Trophoblast cell (in vitro differentiated cells and primary cell): ENCODE measurements around the gene ABR.
A peak's percentile ranks its signal among the peaks of the same experiment; 100 is the strongest.

Experiments
- DNase-seq, 2 donors: peaks; one replicate each; pipeline ENCODE4 v3.0.0-alpha.2; 2016
- H2AFZ ChIP-seq: 2 replicates; pipeline ENCODE4 v1.6.1; 2013; ENCODE audit warnings: low read length, moderate library complexity, mild to moderate bottlenecking; ENCODE audit not compliant: insufficient read depth, poor library complexity
- H2AK5ac ChIP-seq: 2 replicates; pipeline ENCODE4 v1.6.1; 2013; ENCODE audit warnings: mild to moderate bottlenecking, low read length
- H2BK120ac ChIP-seq: 2 replicates; pipeline ENCODE4 v1.6.1; 2013; ENCODE audit warnings: low read length, mild to moderate bottlenecking, moderate library complexity; ENCODE audit not compliant: insufficient read depth, poor library complexity
- H2BK12ac ChIP-seq: 2 replicates; pipeline ENCODE4 v1.6.1; 2013; ENCODE audit warnings: mild to moderate bottlenecking, low read length, moderate library complexity
- H2BK5ac ChIP-seq: 2 replicates; pipeline ENCODE4 v1.6.1; 2013; ENCODE audit warnings: low read length, low read depth, moderate library complexity, mild to moderate bottlenecking; ENCODE audit not compliant: poor library complexity
- H3K14ac ChIP-seq: 2 replicates; pipeline ENCODE4 v1.6.1; 2013; ENCODE audit warnings: mild to moderate bottlenecking, low read length
- H3K18ac ChIP-seq: 2 replicates; pipeline ENCODE4 v1.6.1; 2013; ENCODE audit warnings: mild to moderate bottlenecking, low read length
- H3K23ac ChIP-seq: 2 replicates; pipeline ENCODE4 v1.6.1; 2013; ENCODE audit warnings: low read length
- H3K27ac ChIP-seq: 2 replicates; pipeline ENCODE4 v1.5.1; 2013; ENCODE audit warnings: low read depth, mild to moderate bottlenecking, inconsistent platforms, low read length, moderate library complexity
- H3K27me3 ChIP-seq: 2 replicates; pipeline ENCODE4 v1.6.1; 2013; ENCODE audit warnings: inconsistent platforms, mild to moderate bottlenecking, low read length, moderate library complexity; ENCODE audit not compliant: insufficient read depth
- H3K36me3 ChIP-seq, 2 experiments: 1 replicate in 1 of 2; 2 replicates in 1 of 2; pipeline ENCODE4 v1.6.1; 2013; ENCODE audit warnings: low read length in 2 of 2, mild to moderate bottlenecking in 2 of 2, moderate library complexity in 1 of 2; ENCODE audit not compliant: insufficient read depth in 2 of 2, control insufficient read depth in 1 of 2
- H3K4ac ChIP-seq: 2 replicates; pipeline ENCODE4 v1.6.1; 2013; ENCODE audit warnings: low read depth, mild to moderate bottlenecking, low read length, moderate library complexity
- H3K4me1 ChIP-seq, 2 experiments: 1 replicate in 1 of 2; 2 replicates in 1 of 2; pipeline ENCODE4 v1.6.1; 2013; ENCODE audit warnings: low read length in 2 of 2, mild to moderate bottlenecking in 2 of 2, moderate library complexity in 1 of 2; ENCODE audit not compliant: insufficient read depth in 2 of 2, control insufficient read depth in 1 of 2
- H3K4me2 ChIP-seq: 2 replicates; pipeline ENCODE4 v1.6.1; 2013; ENCODE audit warnings: inconsistent platforms, mild to moderate bottlenecking, low read length, moderate library complexity
- H3K4me3 ChIP-seq: 2 replicates; pipeline ENCODE4 v1.5.1; 2013; ENCODE audit warnings: mild to moderate bottlenecking, low read depth, low read length, inconsistent platforms
- H3K79me1 ChIP-seq: one replicate; pipeline ENCODE4 v1.6.1; 2013; ENCODE audit warnings: low read length
- H3K79me2 ChIP-seq: 2 replicates; pipeline ENCODE4 v1.6.1; 2013; ENCODE audit warnings: low read length, mild to moderate bottlenecking; ENCODE audit not compliant: control insufficient read depth, insufficient read depth, poor library complexity
- H3K9ac ChIP-seq: 2 replicates; pipeline ENCODE4 v1.6.1; 2013; ENCODE audit warnings: mild to moderate bottlenecking, low read length
- H3K9me3 ChIP-seq: 2 replicates; pipeline ENCODE4 v1.6.1; 2013; ENCODE audit warnings: low read depth, mild to moderate bottlenecking, control low read depth, inconsistent platforms, low read length; ENCODE audit not compliant: insufficient read depth
- H4K12ac ChIP-seq: 2 replicates; pipeline ENCODE4 v1.6.1; 2013; ENCODE audit warnings: low read depth, mild to moderate bottlenecking, low read length, moderate library complexity
- H4K8ac ChIP-seq: 2 replicates; pipeline ENCODE4 v1.6.1; 2013; ENCODE audit warnings: low read depth, mild to moderate bottlenecking, low read length, moderate library complexity
- H4K91ac ChIP-seq: one replicate; pipeline ENCODE4 v1.6.1; 2013; ENCODE audit warnings: low read depth, mild to moderate bottlenecking, low read length, moderate library complexity
- WGBS: extraction: QIAGEN DNeasy Blood & Tissue Kit; methylation state at CpG from one replicate; pipeline ENCODE4 v1.1.7; 2013; ENCODE audit warnings: missing lambda C conversion rate; ENCODE audit not compliant: insufficient read length, insufficient coverage; ENCODE audit errors: extremely low coverage; 5-methylcytosine and 5-hydroxymethylcytosine counted together

Gene ABR

DNA sequence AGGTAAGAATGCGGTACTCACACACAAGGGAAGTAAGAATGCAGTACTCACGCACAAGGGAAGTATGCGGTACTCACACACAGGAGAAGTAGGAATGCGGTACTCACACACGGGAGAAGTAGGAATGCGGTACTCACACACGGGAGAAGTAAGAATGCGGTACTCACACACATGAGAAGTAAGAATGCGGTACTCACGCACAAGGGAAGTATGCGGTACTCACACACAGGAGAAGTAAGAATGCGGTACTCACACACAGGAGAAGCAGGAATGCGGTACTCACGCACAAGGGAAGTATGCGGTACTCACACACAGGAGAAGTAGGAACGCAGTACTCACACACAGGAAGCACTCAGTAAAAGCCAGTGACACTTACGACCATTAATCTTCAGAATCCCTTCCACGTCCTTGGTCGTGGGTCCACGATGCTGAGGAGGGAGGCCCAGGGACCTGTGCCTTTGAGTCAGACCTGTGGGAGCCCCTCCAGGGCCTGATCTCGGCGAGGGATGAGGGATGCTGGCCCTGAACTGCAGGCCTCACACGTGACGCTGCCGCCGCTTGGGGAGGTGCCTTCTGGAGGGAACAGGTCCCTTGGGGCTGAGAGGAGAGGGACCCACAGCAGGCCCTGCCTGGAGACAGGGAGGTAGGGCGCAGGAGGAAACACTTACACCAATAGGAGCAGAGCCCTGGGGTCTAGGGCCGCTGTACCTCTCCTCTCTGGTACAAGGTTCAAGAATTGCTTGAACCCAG, 20.2 kb downstream of the ABR start:
- no CpG with 5 or more reads among the region's 28 CpGs for WGBS
- Histone ChIP-seq H4K12ac (no peak overlapping the region), H4K91ac (no peak overlapping the region), H3K14ac (no peak overlapping the region), H3K9me3 (peaks cover 7% of the 10 kb centered on the region), H3K79me2 (no peaks in the 10 kb centered on the region), H3K79me1 (no peaks in the 10 kb centered on the region), H3K23ac (no peak overlapping the region), H3K4ac (no peak overlapping the region), H2BK12ac (no peak overlapping the region), H2AK5ac (no peak overlapping the region), H3K36me3 (peaks cover 0 to 4% of the 10 kb centered on the region in 2 experiments), H3K18ac (no peak overlapping the region), H2BK5ac (no peak overlapping the region), H3K4me1 (no peaks in the 10 kb centered on the region), H3K4me2 (no peak overlapping the region), H3K27me3 (no peaks in the 10 kb centered on the region), H2AFZ (no peak overlapping the region), H4K8ac (no peak overlapping the region), H2BK120ac (no peak overlapping the region), H3K4me3 (no peak overlapping the region), H3K9ac (no peak overlapping the region), H3K27ac (no peak overlapping the region)
- DNase-seq: no peak

DNA sequence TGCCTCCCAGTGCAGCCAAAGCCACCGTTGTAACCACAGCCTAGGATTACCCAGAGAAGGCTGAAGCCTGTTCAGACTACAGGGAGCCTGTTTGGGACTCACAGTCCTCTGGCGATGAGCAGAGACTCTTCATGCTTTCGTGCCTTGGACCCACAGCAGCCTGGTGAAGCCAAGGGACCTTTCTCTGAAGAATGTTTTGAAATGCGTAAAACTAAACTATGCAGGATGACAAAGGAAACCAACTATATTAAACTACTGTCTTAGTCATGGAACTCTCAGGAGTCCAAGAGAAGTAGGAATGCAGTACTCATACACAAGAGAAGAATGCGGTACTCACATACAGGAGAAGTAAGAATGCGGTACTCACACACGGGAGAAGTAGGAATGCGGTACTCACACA, 20.9 kb downstream of the ABR start:
- no peak overlapping the region for H3K18ac ChIP-seq
- H3K27ac ChIP-seq: no peak overlapping the region
- H3K79me2 ChIP-seq: no peaks in the 10 kb centered on the region
- no CpG with 5 or more reads among the region's 8 CpGs for WGBS
- no peaks in the 10 kb centered on the region for H3K79me1 ChIP-seq
- no peaks in the 10 kb centered on the region for H3K4me1 ChIP-seq
- H3K36me3 ChIP-seq: peaks cover 0 to 4% of the 10 kb centered on the region in 2 experiments
- H4K91ac ChIP-seq: no peak overlapping the region
- H3K14ac ChIP-seq: no peak overlapping the region
- no peak overlapping the region for H3K9ac ChIP-seq
- no peak overlapping the region for H2BK12ac ChIP-seq
- DNase-seq: peak in 1 of 2 donors; percentile 67
- H3K23ac ChIP-seq: no peak overlapping the region
- H2AFZ ChIP-seq: no peak overlapping the region
- H2BK5ac ChIP-seq: no peak overlapping the region
- no peak overlapping the region for H2BK120ac ChIP-seq
- peaks cover 7% of the 10 kb centered on the region for H3K9me3 ChIP-seq
- no peak overlapping the region for H3K4ac ChIP-seq
- no peak overlapping the region for H2AK5ac ChIP-seq
- H4K8ac ChIP-seq: no peak overlapping the region
- no peak overlapping the region for H3K4me2 ChIP-seq
- H3K4me3 ChIP-seq: no peak overlapping the region
- no peaks in the 10 kb centered on the region for H3K27me3 ChIP-seq
- H4K12ac ChIP-seq: no peak overlapping the region

DNA sequence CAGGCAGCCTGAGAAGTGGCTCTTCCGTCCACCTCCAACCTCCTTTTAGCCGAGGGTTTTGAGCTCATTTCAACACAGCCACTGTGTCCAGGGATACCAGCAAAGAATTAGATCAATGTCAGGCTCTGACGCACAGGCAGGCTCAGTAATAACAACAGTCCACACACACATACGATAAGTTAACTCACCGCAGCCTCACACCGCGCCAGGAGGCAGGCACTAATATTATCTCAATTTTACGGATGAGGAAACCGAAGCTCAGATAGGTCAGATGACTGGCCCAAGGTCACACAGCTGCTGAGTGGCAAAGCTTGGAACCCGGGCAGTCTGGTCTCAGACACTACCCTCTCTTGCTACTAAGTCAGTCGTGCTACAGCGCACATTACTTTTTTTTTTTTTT, 22.9 kb downstream of the ABR start:
- Histone ChIP-seq H3K4ac (no peak overlapping the region), H3K18ac (no peak overlapping the region), H3K14ac (no peak overlapping the region), H4K8ac (no peak overlapping the region), H3K23ac (no peak overlapping the region), H3K9ac (no peak overlapping the region), H2BK120ac (no peak overlapping the region), H3K4me1 (no peaks in the 10 kb centered on the region), H3K9me3 (peaks cover 6% of the 10 kb centered on the region), H2BK5ac (no peak overlapping the region), H2AFZ (no peak overlapping the region), H3K36me3 (peaks cover 0 to 4% of the 10 kb centered on the region in 2 experiments), H4K12ac (no peak overlapping the region), H2BK12ac (no peak overlapping the region), H3K4me2 (no peak overlapping the region), H3K79me2 (no peaks in the 10 kb centered on the region), H3K27ac (no peak overlapping the region), H3K79me1 (no peaks in the 10 kb centered on the region), H3K4me3 (no peak overlapping the region), H3K27me3 (no peaks in the 10 kb centered on the region), H2AK5ac (no peak overlapping the region), H4K91ac (no peak overlapping the region)
- no peak for DNase-seq
- WGBS: no CpG with 5 or more reads among the region's 12 CpGs

- Histone ChIP-seq H3K14ac (no peak overlapping the region), H3K4me2 (no peak overlapping the region), H2BK12ac (no peak overlapping the region), H2AFZ (no peak overlapping the region), H4K12ac (no peak overlapping the region), H4K91ac (no peak overlapping the region), H2BK5ac (no peak overlapping the region), H3K4ac (no peak overlapping the region), H3K79me1 (no peaks in the 10 kb centered on the region), H3K9ac (no peak overlapping the region), H3K27me3 (no peaks in the 10 kb centered on the region), H4K8ac (no peak overlapping the region), H3K23ac (no peak overlapping the region), H3K79me2 (no peaks in the 10 kb centered on the region), H2AK5ac (no peak overlapping the region), H3K4me1 (no peaks in the 10 kb centered on the region), H3K36me3 (peaks cover 0 to 2% of the 10 kb centered on the region in 2 experiments), H3K18ac (no peak overlapping the region), H3K4me3 (no peak overlapping the region), H3K9me3 (peaks cover 4% of the 10 kb centered on the region), H3K27ac (no peak overlapping the region), H2BK120ac (no peak overlapping the region)
- WGBS: no CpG with 5 or more reads among the region's 14 CpGs
- no peak for DNase-seq
Measured at GRCh38 chr17:1154704-1155103, 25.1 kb downstream of the ABR start.
